Ishikawa (cell line): Measurements from ENCODE around the gene PGP.

Source experiments
- CEBPB ChIP-seq: IDR thresholded peaks from 2 replicates; pipeline ENCODE4 v1.6.1; 2012
- CREB1 ChIP-seq: IDR thresholded peaks from 2 replicates; pipeline ENCODE4 v1.6.1; 2012; ENCODE audit warnings: low read depth
- EGR1 ChIP-seq: IDR thresholded peaks from 2 replicates; pipeline ENCODE4 v1.6.1; 2012
- EP300 ChIP-seq: IDR thresholded peaks from 2 replicates; pipeline ENCODE4 v1.6.1; 2012; ENCODE audit warnings: borderline replicate concordance
- NFIC ChIP-seq: IDR thresholded peaks from 2 replicates; pipeline ENCODE4 v1.6.1; 2012
- RAD21 ChIP-seq: IDR thresholded peaks from 2 replicates; pipeline ENCODE4 v1.6.1; 2012; ENCODE audit warnings: low read depth
- TAF1 ChIP-seq: IDR thresholded peaks from 2 replicates; pipeline ENCODE4 v1.6.1; 2012; ENCODE audit warnings: low read depth, mild to moderate bottlenecking
- TEAD4 ChIP-seq: IDR thresholded peaks from 2 replicates; pipeline ENCODE4 v1.6.1; 2012
- YY1 ChIP-seq: IDR thresholded peaks from 2 replicates; pipeline ENCODE4 v1.6.1; 2012; ENCODE audit warnings: low read depth
- ZBTB7A ChIP-seq: IDR thresholded peaks from 2 replicates; pipeline ENCODE4 v1.6.1; 2012; ENCODE audit warnings: low read depth
- TF ChIP-seq, protein P1 (sequence below): IDR thresholded peaks from 2 replicates; pipeline ENCODE4 v1.6.1; 2012; ENCODE audit warnings: low read depth, mild to moderate bottlenecking
- TF ChIP-seq, protein P2 (sequence below): IDR thresholded peaks from 2 replicates; pipeline ENCODE4 v1.6.1; 2012

DNA sequence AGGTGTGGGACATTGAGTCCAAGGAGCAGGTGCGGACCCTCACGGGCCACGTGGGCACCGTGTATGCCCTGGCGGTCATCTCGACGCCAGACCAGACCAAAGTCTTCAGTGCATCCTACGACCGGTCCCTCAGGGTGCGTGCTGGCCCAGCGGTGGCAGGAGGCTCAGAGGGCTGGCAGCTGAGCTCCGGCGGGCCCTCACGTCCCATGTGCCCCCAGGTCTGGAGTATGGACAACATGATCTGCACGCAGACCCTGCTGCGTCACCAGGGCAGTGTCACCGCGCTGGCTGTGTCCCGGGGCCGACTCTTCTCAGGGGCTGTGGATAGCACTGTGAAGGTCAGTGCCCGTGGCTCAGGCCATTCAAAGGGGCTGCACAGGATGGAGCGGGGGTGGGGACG is 38.6 kb downstream of the PGP start:
- TF ChIP-seq RAD21: no peak
- no peak for TF ChIP-seq NFIC
- no peak for TF ChIP-seq EGR1
- no peak for TF ChIP-seq YY1
- TF ChIP-seq, protein P1, sequence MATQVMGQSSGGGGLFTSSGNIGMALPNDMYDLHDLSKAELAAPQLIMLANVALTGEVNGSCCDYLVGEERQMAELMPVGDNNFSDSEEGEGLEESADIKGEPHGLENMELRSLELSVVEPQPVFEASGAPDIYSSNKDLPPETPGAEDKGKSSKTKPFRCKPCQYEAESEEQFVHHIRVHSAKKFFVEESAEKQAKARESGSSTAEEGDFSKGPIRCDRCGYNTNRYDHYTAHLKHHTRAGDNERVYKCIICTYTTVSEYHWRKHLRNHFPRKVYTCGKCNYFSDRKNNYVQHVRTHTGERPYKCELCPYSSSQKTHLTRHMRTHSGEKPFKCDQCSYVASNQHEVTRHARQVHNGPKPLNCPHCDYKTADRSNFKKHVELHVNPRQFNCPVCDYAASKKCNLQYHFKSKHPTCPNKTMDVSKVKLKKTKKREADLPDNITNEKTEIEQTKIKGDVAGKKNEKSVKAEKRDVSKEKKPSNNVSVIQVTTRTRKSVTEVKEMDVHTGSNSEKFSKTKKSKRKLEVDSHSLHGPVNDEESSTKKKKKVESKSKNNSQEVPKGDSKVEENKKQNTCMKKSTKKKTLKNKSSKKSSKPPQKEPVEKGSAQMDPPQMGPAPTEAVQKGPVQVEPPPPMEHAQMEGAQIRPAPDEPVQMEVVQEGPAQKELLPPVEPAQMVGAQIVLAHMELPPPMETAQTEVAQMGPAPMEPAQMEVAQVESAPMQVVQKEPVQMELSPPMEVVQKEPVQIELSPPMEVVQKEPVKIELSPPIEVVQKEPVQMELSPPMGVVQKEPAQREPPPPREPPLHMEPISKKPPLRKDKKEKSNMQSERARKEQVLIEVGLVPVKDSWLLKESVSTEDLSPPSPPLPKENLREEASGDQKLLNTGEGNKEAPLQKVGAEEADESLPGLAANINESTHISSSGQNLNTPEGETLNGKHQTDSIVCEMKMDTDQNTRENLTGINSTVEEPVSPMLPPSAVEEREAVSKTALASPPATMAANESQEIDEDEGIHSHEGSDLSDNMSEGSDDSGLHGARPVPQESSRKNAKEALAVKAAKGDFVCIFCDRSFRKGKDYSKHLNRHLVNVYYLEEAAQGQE: no peak
- TF ChIP-seq EP300: no peak
- TF ChIP-seq ZBTB7A: no peak
- TF ChIP-seq TAF1: no peak
- TF ChIP-seq TEAD4: no peak
- TF ChIP-seq, protein P2, sequence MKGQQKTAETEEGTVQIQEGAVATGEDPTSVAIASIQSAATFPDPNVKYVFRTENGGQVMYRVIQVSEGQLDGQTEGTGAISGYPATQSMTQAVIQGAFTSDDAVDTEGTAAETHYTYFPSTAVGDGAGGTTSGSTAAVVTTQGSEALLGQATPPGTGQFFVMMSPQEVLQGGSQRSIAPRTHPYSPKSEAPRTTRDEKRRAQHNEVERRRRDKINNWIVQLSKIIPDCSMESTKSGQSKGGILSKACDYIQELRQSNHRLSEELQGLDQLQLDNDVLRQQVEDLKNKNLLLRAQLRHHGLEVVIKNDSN: no peak
- TF ChIP-seq CREB1: no peak
- no peak for TF ChIP-seq CEBPB
